Pulmonary artery endothelial cell (primary cell): ENCODE results near the gene FBXO3. TPM values are rescaled to one million over a fixed set of nuclear protein-coding genes. Genes with fewer than 3 reads are reported as not detected.

Experiments used
- DNase-seq: peaks from one replicate; pipeline ENCODE4 v3.0.0-alpha.2; 2011; ENCODE audit warnings: low read depth, low spot score
- total RNA-seq: library from RNA; depleted of rRNA; stranded (reverse); fragments of >200 nt; gene quantifications from 2 replicates; pipeline ENCODE4 v1.2.3, GENCODE V29; 2014

Gene FBXO3
- total RNA-seq, 1 donor from 2014 or later = 24.2 TPM

- no peak for DNase-seq
Measured at GRCh38 chr11:33772870-33773269, 1.4 kb downstream of the FBXO3 start.

- no peak for DNase-seq
Measured at GRCh38 chr11:33772300-33772699, 2.0 kb downstream of the FBXO3 start.

GRCh38 chr11:33770236-33770635 lies 4.1 kb downstream of the FBXO3 start:
- DNase-seq = no peak

- no peak for DNase-seq
Measured at GRCh38 chr11:33769542-33769941, 4.8 kb downstream of the FBXO3 start.

GRCh38 chr11:33767624-33768023 lies 6.7 kb downstream of the FBXO3 start:
- DNase-seq = no peak

- no peak for DNase-seq
Measured at GRCh38 chr11:33766085-33766484, 8.2 kb downstream of the FBXO3 start.

GRCh38 chr11:33761471-33761870 lies 12.8 kb downstream of the FBXO3 start:
- DNase-seq = no peak

GRCh38 chr11:33753304-33753967 lies 20.9 kb downstream of the FBXO3 start:
- no peak for DNase-seq

- no peak for DNase-seq
Measured at GRCh38 chr11:33751878-33752277, 22.4 kb downstream of the FBXO3 start.

- DNase-seq = no peak
Measured at GRCh38 chr11:33747979-33748378, 26.3 kb downstream of the FBXO3 start.

GRCh38 chr11:33743291-33743690 lies 31.0 kb downstream of the FBXO3 start:
- DNase-seq = no peak

- DNase-seq = no peak
Measured at GRCh38 chr11:33742249-33742851, 32.0 kb downstream of the FBXO3 start.

- no peak for DNase-seq
Measured at GRCh38 chr11:33741806-33742205, 32.5 kb downstream of the FBXO3 start.

GRCh38 chr11:33737362-33737821 lies 36.9 kb downstream of the FBXO3 start:
- no peak for DNase-seq

- DNase-seq = peak; percentile 82
Measured at GRCh38 chr11:33736148-33736812, 38.0 kb downstream of the FBXO3 start, which contains the start of gene CD59. Gene CD59, minus strand, starts transcription at chr11:33736423. Its CDS starts 13,978 bp downstream, at chr11:33722445.

GRCh38 chr11:33735271-33736147 lies 38.8 kb downstream of the FBXO3 start:
- no peak for DNase-seq

GRCh38 chr11:33734441-33735270 lies 39.7 kb downstream of the FBXO3 start:
- no peak for DNase-seq

GRCh38 chr11:33733980-33734379 lies 40.3 kb downstream of the FBXO3 start:
- no peak for DNase-seq

GRCh38 chr11:33731723-33732531 lies 42.4 kb downstream of the FBXO3 start:
- no peak for DNase-seq

- no peak for DNase-seq
Measured at GRCh38 chr11:33730716-33731115, 43.6 kb downstream of the FBXO3 start.
